WERI-Rb-1 (cell line): ENCODE data around the gene SLCO2B1.

ENCODE experiments used
- DNase-seq: peaks from one replicate; pipeline ENCODE4 v3.0.0-alpha.2; 2020
- H3K27ac ChIP-seq: fragments of 250-450 bp; sonication (Bioruptor Pico); 2 replicates; pipeline ENCODE4 v1.5.1; 2020; ENCODE audit warnings: mild to moderate bottlenecking, moderate library complexity
- H3K27me3 ChIP-seq: fragments of 250-450 bp; sonication (Bioruptor Pico); 2 replicates; pipeline ENCODE4 v1.5.1; 2021; ENCODE audit warnings: mild to moderate bottlenecking, low read depth, moderate library complexity; ENCODE audit not compliant: insufficient read depth, severe bottlenecking
- H3K36me3 ChIP-seq: fragments of 250-450 bp; sonication (Bioruptor Pico); 2 replicates; pipeline ENCODE4 v1.5.1; 2020; ENCODE audit warnings: mild to moderate bottlenecking, moderate library complexity
- H3K4me3 ChIP-seq: 2 replicates; pipeline ENCODE4 v1.5.1; 2011; ENCODE audit warnings: low read depth, mild to moderate bottlenecking, control low read depth, low read length
- H3K9me3 ChIP-seq: fragments of 250-450 bp; sonication (Bioruptor Pico); 2 replicates; pipeline ENCODE4 v1.5.1; 2021; ENCODE audit warnings: mild to moderate bottlenecking, moderate library complexity; ENCODE audit not compliant: severe bottlenecking
- TF ChIP-seq, protein P1 (sequence below): IDR thresholded peaks from 2 replicates; pipeline ENCODE4 v1.5.1; 2011; ENCODE audit warnings: low read depth, mild to moderate bottlenecking, control low read depth, inconsistent platforms, low read length

SLCO2B1 gene

DNA sequence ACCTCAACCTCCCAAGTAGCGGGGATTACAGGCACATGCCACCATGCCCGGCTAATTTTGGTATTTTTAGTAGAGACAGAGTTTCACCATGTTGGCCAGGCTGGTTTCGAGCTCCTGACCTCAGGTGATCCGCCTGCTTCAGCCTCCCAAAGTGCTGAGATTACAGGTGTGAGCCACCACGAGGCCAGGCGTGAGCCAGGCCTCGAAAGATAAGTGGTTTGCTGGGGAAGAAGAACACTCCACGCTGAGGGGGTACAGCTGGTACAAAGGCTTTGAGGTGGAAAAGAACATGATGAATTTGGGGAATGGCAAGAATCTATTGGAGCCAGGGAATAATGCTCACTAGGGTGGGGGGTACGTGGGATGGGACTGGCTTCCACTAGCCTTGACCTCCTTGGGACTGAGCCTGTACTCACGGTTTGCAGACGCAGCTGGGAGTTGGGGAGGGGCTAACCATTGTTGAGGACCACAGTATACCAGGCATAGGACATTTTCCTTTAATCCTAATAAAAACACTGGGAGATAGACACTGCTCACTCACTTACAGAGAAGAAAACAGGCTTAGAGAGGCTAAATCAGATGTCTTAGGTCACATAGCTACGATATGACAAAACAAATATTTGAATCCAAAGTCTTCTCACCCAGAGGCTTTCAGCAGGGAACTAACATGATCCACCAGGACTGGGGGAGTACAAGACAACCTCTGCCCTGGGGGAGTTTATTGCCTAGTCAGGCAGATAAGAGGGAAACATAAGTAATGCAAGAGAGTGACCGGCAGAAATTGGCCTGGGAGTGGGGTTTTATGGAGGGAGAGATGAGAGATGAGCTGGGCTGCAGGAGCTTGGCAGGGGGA is 4.9 kb downstream of the SLCO2B1 start:
- no peaks in the 10 kb centered on the region for H3K27me3 ChIP-seq
- TF ChIP-seq, protein P1, sequence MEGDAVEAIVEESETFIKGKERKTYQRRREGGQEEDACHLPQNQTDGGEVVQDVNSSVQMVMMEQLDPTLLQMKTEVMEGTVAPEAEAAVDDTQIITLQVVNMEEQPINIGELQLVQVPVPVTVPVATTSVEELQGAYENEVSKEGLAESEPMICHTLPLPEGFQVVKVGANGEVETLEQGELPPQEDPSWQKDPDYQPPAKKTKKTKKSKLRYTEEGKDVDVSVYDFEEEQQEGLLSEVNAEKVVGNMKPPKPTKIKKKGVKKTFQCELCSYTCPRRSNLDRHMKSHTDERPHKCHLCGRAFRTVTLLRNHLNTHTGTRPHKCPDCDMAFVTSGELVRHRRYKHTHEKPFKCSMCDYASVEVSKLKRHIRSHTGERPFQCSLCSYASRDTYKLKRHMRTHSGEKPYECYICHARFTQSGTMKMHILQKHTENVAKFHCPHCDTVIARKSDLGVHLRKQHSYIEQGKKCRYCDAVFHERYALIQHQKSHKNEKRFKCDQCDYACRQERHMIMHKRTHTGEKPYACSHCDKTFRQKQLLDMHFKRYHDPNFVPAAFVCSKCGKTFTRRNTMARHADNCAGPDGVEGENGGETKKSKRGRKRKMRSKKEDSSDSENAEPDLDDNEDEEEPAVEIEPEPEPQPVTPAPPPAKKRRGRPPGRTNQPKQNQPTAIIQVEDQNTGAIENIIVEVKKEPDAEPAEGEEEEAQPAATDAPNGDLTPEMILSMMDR: no peak
- no peak for DNase-seq
- H3K27ac ChIP-seq: no peak overlapping the region
- H3K4me3 ChIP-seq: no peak overlapping the region
- no peaks in the 10 kb centered on the region for H3K36me3 ChIP-seq
- no peaks in the 10 kb centered on the region for H3K9me3 ChIP-seq

DNA sequence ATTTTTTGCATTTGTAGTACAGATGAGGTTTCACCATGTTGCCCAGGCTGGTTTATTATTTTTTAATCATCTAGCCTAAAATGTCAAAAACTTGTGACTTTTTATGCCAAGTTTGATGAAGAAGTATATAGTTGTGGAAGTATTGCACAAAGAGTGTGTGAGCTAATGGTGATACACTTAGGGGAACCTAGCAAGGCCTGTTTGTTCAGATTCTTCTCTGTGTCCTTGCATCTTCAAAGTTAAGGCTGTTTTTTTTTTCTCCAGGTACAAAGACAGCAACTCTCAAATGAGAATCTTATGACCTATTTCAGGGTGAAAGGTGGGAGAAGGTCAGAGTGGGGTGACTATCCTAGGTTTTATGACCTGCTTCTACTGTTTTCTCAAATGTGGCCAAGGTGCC is 7.3 kb downstream of the SLCO2B1 start:
- no peak for DNase-seq
- no peaks in the 10 kb centered on the region for H3K27me3 ChIP-seq
- TF ChIP-seq, protein P1: no peak
- no peak overlapping the region for H3K4me3 ChIP-seq
- H3K36me3 ChIP-seq: no peaks in the 10 kb centered on the region
- H3K9me3 ChIP-seq: peaks cover 3% of the 10 kb centered on the region
- no peak overlapping the region for H3K27ac ChIP-seq

DNA sequence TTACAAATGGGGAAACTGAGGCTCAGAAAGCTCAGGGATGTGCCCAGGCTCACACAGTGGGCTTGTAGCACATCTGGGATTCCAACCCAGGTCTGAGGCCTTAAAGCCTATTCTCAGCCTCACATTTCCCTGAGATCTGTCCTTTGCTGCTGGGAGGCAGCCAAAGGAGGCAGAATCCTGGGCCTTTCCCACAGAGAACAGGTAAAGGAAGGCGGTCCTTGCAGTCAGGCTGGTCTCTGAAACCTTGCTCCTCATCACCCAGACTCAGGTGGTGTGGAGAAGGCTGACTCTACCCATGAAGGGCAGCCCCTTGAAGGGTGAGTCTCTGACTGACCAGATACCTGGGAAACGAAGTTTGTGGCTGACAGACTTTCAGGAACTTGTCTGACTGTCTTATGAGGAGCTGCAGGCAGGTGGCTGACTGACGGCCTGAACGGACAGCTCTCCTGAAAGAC is 7.8 kb downstream of the SLCO2B1 start:
- H3K27me3 ChIP-seq: no peaks in the 10 kb centered on the region
- no peak overlapping the region for H3K4me3 ChIP-seq
- peaks cover 3% of the 10 kb centered on the region for H3K9me3 ChIP-seq
- H3K36me3 ChIP-seq: no peaks in the 10 kb centered on the region
- TF ChIP-seq, protein P1: no peak
- no peak overlapping the region for H3K27ac ChIP-seq
- DNase-seq: no peak

DNA sequence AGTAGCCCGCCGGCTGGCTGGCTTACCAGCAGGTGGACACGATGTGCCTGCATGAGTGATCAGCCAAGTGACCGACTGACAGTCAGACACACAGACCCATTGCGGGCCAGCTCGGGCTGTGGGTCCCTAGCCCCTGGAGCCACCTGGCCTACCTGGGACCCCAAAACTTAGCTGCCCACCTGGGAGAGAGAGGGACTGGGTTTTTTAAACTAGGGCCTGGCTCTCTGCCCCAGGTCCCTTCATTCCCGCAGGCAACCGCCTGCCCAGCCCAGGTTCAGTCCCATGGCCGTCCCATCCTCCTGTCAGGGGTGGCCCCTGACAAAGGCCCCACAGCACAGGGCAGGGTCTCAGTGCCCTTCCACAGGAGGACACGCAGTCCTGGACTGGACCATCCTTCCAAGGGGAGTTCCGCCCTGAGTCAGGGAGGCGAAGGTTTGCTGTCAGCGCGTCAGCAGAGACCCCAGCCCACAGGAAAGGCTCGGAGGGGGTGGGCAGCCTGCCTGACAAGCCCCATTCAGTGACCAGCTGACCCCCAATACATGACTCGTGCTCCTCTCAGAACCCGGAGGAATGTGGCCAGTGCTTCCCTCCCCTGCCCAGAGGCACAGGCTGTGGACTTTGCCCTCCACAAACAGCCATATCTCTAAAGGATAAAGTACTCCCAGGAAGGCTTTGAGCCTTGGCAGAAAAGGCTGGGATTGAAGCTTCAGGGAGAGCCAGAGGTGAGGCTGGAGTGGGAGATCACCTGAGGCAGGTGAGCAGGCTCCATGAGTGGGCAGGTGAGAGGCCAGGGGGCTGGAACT is 8.4 kb downstream of the SLCO2B1 start:
- DNase-seq: no peak
- Histone ChIP-seq H3K27ac (no peak overlapping the region), H3K36me3 (no peaks in the 10 kb centered on the region), H3K27me3 (no peaks in the 10 kb centered on the region), H3K4me3 (no peak overlapping the region), H3K9me3 (peaks cover 3% of the 10 kb centered on the region)
- TF ChIP-seq, protein P1: no peak

DNA sequence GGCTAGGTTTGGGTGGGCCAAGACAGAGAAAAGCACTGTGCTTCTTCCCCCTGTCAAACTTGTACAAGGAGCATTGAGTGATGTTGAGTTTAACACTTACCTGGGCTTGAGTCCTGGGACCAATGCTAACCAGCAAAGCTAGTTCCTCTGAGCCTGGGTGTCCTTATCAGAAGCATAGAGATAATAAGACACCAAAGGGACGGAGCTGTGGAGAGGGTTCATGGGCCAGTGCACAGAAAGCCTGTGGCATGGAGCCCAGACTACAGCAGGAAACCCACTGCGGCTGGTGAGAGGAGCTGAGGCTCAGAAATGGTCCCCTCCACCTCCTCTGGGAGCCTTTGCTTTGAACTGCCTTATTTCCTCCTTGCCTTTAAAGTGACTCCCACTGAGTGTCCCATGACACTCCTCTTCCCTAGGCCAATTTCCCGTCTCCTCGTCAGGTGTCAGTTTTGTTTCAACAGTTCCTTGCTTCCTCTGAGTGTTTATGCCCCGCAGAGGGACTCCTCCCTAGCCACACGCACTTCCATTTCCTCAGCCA is 9.4 kb downstream of the SLCO2B1 start:
- TF ChIP-seq, protein P1: no peak
- Histone ChIP-seq H3K4me3 (no peak overlapping the region), H3K27me3 (no peaks in the 10 kb centered on the region), H3K9me3 (peaks cover 3% of the 10 kb centered on the region), H3K36me3 (no peaks in the 10 kb centered on the region), H3K27ac (no peak overlapping the region)
- no peak for DNase-seq
